Stomach (tissue), 4 donors: Measurements from ENCODE around the gene NLK.
"Not testable (repeated sequence)": the region's sequence is repeated elsewhere in the genome, so short reads cannot be mapped to it uniquely, and the experiment has no call there.

ENCODE experiments used
- CTCF ChIP-seq, 7 experiments: fragments of 450-650 bp in 4 of 7; fragments of 200-600 bp in 3 of 7; sonication (generic) in 3 of 7; IDR thresholded peaks; one replicate each; pipeline ENCODE4 v1.5.1; 2016 to 2019; ENCODE audit warnings: antibody characterized with exemption in 7 of 7, control low read depth in 2 of 7, mild to moderate bottlenecking in 1 of 7
- EP300 ChIP-seq: sonication (generic); formaldehyde crosslinking; IDR thresholded peaks from one replicate; pipeline ENCODE4 v1.6.1; 2017; ENCODE audit warnings: antibody characterized with exemption
- POLR2A ChIP-seq, 4 donors: fragments of 450-650 bp; IDR thresholded peaks; one replicate each; pipeline ENCODE4 v1.6.1; 2016; ENCODE audit warnings: antibody characterized with exemption in 4 of 4, control low read depth in 2 of 4, mild to moderate bottlenecking in 1 of 4, moderate library complexity in 1 of 4
- POLR2AphosphoS5 ChIP-seq, 3 donors: sonication (generic); formaldehyde crosslinking; IDR thresholded peaks; one replicate each; pipeline ENCODE4 v1.6.1; 2016; ENCODE audit warnings: antibody characterized with exemption in 3 of 3

- TF ChIP-seq EP300; CTCF (IDR thresholded peaks at IDR 0.05); POLR2A (IDR thresholded peaks at IDR 0.05); POLR2AphosphoS5 (IDR thresholded peaks at IDR 0.05): not testable (repeated sequence)
Observed at GRCh38 chr17:28235066-28235700, 192.7 kb downstream of the NLK start.
